Body of pancreas (tissue), 4 donors: ENCODE measurements around the gene RANBP3. TPM values are rescaled to one million over a fixed set of nuclear protein-coding genes. Genes with fewer than 3 reads are reported as not detected.

ENCODE experiments used
- ATAC-seq: fragments of 150-250 bp; one replicate; pipeline ENCODE4 v1.9.1; 2016
- DNase-seq, 4 donors: peaks; one replicate each; pipeline ENCODE4 v3.0.0-alpha.2; 2019
- H3K27ac ChIP-seq, 4 donors: fragments of 200-600 bp; sonication (generic); 1 replicate in 3 of 4; 2 replicates in 1 of 4; pipeline versions ENCODE4 v1.5.1 to v1.6.1; 2016 to 2019; ENCODE audit warnings: mild to moderate bottlenecking in 1 of 4, mixed read lengths in 1 of 4, moderate library complexity in 1 of 4
- H3K27me3 ChIP-seq, 2 donors: fragments of 200-600 bp; sonication (generic); one replicate each; pipeline ENCODE4 v1.6.0; 2016; ENCODE audit warnings: mild to moderate bottlenecking in 1 of 2
- H3K36me3 ChIP-seq, 2 donors: fragments of 200-600 bp; sonication (generic); replicated peaks in 1 of 2; 2 replicates each; pipeline ENCODE4 v1.5.1; 2016; ENCODE audit warnings: low read depth in 2 of 2; ENCODE audit not compliant: insufficient read depth in 1 of 2
- H3K4me1 ChIP-seq: fragments of 200-600 bp; sonication (generic); one replicate; pipeline ENCODE4 v1.6.0; 2016
- H3K4me3 ChIP-seq, 2 donors: fragments of 200-600 bp; sonication (generic); 1 replicate in 1 of 2; 2 replicates in 1 of 2; pipeline ENCODE4 v1.5.1; 2016 to 2019
- H3K9me3 ChIP-seq, 3 donors: fragments of 200-600 bp; sonication (generic); 1 replicate in 2 of 3; 2 replicates in 1 of 3; pipeline ENCODE4 v1.5.1; 2016
- CTCF ChIP-seq, 7 experiments: fragments of 450-650 bp in 4 of 7; fragments of 200-600 bp in 3 of 7; sonication (generic) in 3 of 7; IDR thresholded peaks; one replicate each; pipeline ENCODE4 v1.5.1; 2016 to 2019; ENCODE audit warnings: antibody characterized with exemption in 7 of 7
- POLR2A ChIP-seq, 3 donors: fragments of 450-650 bp; IDR thresholded peaks; one replicate each; pipeline ENCODE4 v1.6.1; 2016; ENCODE audit warnings: antibody characterized with exemption in 3 of 3, mild to moderate bottlenecking in 2 of 3
- WGBS, 2 donors: methylation state at CpG; one replicate each; pipeline ENCODE4 v1.1.5; 2017; 5-methylcytosine and 5-hydroxymethylcytosine counted together
- intact Hi-C: fragments of 100-400 bp; cut with DNase I; formaldehyde crosslinking; loops from one replicate; pipeline ENCODE4 v1.15.1; 2023
- total RNA-seq, 2 donors: library from RNA; depleted of rRNA; stranded (reverse); fragments of >200 nt; gene quantifications; one replicate each; pipeline ENCODE4 v1.1.0, GENCODE V29; 2016

Gene RANBP3
- total RNA-seq, 2 donors from 2014 or later = 62.0 to 90.0 TPM

DNA sequence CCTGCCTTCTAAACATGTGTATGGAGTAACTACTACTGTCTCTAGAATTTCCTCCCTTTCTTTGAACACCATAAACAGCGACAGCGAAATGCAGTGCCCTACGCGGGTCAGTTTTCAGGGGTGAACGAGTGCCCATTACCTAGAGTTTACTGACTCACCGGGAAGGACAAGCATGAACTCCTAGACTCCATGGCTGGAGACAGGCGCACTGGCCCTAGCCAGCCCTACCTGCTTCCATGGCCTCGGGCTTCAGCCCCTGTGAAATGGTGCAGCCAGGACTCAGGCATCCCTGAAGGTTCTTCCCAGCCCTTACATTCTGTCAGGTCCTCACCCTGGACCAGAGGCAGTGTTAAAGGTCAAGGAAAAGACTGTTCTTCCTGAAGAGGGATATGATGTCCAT is 8.5 kb downstream of the RANBP3 start:
- Histone ChIP-seq H3K36me3 (no peaks in the 10 kb centered on the region), H3K9me3 (no peaks in the 10 kb centered on the region), H3K27ac (peak overlapping the region; percentile 19 to 88 (median 84)), H3K4me3 (no peak overlapping the region), H3K4me1 (peaks cover 85% of the 10 kb centered on the region), H3K27me3 (no peaks in the 10 kb centered on the region)
- ATAC-seq (no peak), DNase-seq (no peak)
- 80 to 82% methylated on average over 8 of the region's 8 CpGs for WGBS, 2 donors
- intact Hi-C loops = no loop called here
- TF ChIP-seq CTCF (IDR thresholded peaks at IDR 0.05) = no peak

DNA sequence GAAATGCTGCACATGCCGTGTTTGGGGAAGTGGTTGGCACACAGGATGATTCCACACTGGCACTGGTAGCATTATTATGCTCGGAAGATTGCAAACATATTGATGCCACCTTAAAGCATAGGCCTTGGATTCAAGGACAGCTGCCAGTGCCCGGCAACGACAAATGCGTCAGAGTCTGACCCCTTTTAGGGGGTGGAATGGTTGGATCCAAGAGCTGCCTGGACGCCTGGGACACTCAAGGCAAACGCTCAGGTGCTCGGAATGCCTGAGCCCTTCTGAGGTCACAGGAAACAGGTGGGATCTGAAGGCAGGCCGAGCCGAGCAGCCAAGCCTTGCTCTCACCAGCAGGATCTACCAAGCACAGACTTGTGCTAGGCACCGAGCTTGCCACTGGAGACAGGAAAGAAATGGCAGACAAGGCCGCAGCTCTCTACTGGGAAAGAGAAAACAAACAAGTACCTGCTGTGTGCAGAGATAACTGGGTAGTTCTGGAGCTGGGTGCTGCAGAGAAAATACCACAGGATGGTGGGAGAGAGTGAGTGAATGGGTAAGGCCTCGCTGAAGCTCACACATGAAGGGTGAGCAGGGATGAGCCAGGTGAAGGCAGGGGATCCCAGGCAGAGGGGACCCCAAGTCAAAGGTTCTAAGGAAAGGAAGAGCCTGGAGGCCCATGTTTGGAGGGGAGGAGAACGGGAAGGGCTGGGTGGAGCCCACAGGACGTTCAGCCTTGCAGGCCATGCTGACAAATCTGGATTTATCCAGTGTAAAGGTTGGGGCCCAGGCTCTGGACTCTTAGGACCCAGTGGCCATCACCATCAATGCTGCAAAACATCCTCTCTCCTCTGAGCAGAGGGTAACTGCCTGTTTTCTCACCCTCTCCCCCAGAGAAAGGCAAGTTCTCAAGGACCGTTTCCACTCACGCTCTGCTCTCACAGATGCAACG is 9.2 kb downstream of the RANBP3 start:
- WGBS, 2 donors = 25 to 37% methylated on average over 11 to 18 of the region's 18 CpGs
- Histone ChIP-seq H3K9me3 (no peaks in the 10 kb centered on the region), H3K36me3 (no peaks in the 10 kb centered on the region), H3K4me1 (peaks cover 85% of the 10 kb centered on the region), H3K27me3 (no peaks in the 10 kb centered on the region), H3K4me3 (no peak overlapping the region), H3K27ac (peak overlapping the region; percentile 43 to 88 (median 84))
- TF ChIP-seq POLR2A (IDR thresholded peaks at IDR 0.05) (peak in 1 of 3 donors; percentile 42), CTCF (IDR thresholded peaks at IDR 0.05) (no peak)
- DNase-seq (peak; percentile 57 to 90 (median 72)), ATAC-seq (peak; percentile 67)
- intact Hi-C loops = no loop called here

DNA sequence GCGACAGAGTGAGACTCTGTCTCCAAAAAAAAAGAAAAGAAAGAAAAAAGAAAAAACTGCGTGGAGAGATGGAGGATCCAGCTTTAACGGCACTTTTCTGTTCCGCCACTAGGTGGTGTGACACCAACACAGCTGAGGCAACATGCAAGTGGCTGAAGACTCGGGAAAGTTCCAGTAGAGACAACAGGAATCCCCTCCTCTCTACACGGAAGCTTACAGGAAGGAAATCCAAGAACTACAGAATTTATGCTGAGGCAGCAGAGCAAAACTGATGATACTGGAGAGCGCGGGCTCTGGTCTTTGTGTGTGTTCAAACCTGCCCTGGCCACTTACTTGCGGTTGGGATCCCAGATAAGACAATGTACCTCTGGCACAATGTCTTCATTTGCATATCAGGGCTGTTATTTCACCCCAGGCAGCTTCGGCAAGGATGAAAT is 9.9 kb downstream of the RANBP3 start:
- peak; percentile 73 for ATAC-seq
- Histone ChIP-seq H3K4me3 (no peak overlapping the region), H3K27ac (peak overlapping the region; percentile 43 to 88 (median 84)), H3K27me3 (no peaks in the 10 kb centered on the region), H3K4me1 (peaks cover 92% of the 10 kb centered on the region), H3K36me3 (no peaks in the 10 kb centered on the region), H3K9me3 (no peaks in the 10 kb centered on the region)
- whole genome bisulfite sequencing, 2 donors = 2% methylated on average over 10 of the region's 10 CpGs
- intact Hi-C loops = no loop called here
- TF ChIP-seq POLR2A (IDR thresholded peaks at IDR 0.05) (no peak), CTCF (IDR thresholded peaks at IDR 0.05) (peak; percentile 75 to 94 (median 89))
- peak; percentile 66 to 80 (median 74) for DNase-seq

DNA sequence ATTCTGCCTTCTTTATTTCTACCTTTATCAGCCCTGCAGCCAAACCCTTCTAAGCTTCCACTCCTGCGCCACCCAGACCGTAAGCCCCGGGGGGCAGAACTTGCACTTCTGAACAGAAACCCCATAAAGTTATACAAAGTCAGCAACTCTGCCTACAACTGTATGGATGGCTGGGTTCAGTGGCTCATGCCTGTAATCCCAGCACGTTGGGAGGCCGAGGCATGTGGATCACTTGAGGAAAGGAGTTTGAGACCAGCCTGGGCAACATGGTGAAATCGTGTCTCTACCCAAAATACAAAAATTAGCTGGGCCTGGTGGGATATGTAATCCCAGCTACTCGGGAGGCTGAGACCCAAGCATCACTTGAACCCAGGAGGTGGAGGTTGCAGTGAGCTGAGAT is 10.4 kb downstream of the RANBP3 start:
- no peaks in the 10 kb centered on the region for H3K36me3 ChIP-seq
- peak overlapping the region in 3 of 4 donors; percentile 83 to 88 (median 84) for H3K27ac ChIP-seq
- 38 to 47% methylated on average over 7 of the region's 7 CpGs for WGBS, 2 donors
- TF ChIP-seq POLR2A (IDR thresholded peaks at IDR 0.05) = no peak
- TF ChIP-seq CTCF (IDR thresholded peaks at IDR 0.05) = no peak
- intact Hi-C loops = no loop called here
- no peak overlapping the region for H3K4me3 ChIP-seq
- no peaks in the 10 kb centered on the region for H3K27me3 ChIP-seq
- peaks cover 94% of the 10 kb centered on the region for H3K4me1 ChIP-seq
- ATAC-seq (no peak), DNase-seq (no peak)
- no peaks in the 10 kb centered on the region for H3K9me3 ChIP-seq
